Activated CD8-positive, alpha-beta T cell treated with anti-CD3 and anti-CD28 coated beads for 36 hours (primary cell): ENCODE measurements around the gene SH3TC2. TPM values are rescaled to one million over a fixed set of nuclear protein-coding genes. Genes with fewer than 3 reads are reported as not detected.

Experiments
- ATAC-seq: fragments of 200-7000 bp; cut with Tn5 transposase; one replicate; pipeline ENCODE4 v1.10.0; 2021; ENCODE audit warnings: mild to moderate bottlenecking, moderate library complexity
- CTCF ChIA-PET: fragments of 350-600 bp; sonication (Branson Sonifier 250); formaldehyde crosslinking; loops from one replicate; lab custom pipeline; 2021; ENCODE audit warnings: antibody characterized with exemption; lab: Charles Lee
- POLR2A ChIA-PET: fragments of 350-600 bp; sonication (Branson Sonifier 250); formaldehyde crosslinking; loops from one replicate; lab custom pipeline; 2021; ENCODE audit warnings: antibody characterized with exemption; lab: Charles Lee
- DNase-seq: peaks from one replicate; pipeline ENCODE4 v3.0.0-alpha.2; 2020
- H3K27ac Mint-ChIP-seq: one replicate; pipeline ENCODE4 v1.8.0; 2021; ENCODE audit warnings: mild to moderate bottlenecking, mixed read lengths
- H3K27me3 Mint-ChIP-seq: one replicate; pipeline ENCODE4 v1.8.0; 2021; ENCODE audit warnings: mixed read lengths
- H3K36me3 Mint-ChIP-seq: one replicate; pipeline ENCODE4 v1.8.0; 2021; ENCODE audit warnings: low read depth, mixed read lengths
- H3K4me1 Mint-ChIP-seq: one replicate; pipeline ENCODE4 v1.8.0; 2021; ENCODE audit warnings: low read depth, mixed read lengths
- H3K4me3 Mint-ChIP-seq: one replicate; pipeline ENCODE4 v1.8.0; 2021; ENCODE audit warnings: mild to moderate bottlenecking, moderate library complexity, mixed read lengths
- H3K9me3 Mint-ChIP-seq: one replicate; pipeline ENCODE4 v1.8.0; 2021; ENCODE audit warnings: mixed read lengths
- intact Hi-C: fragments of 100-400 bp; cut with micrococcal nuclease; formaldehyde crosslinking; loops from one replicate; pipeline ENCODE4 v1.10.0; 2022
- total RNA-seq, 2 experiments: library from RNA; stranded (reverse); gene quantifications; one replicate each; pipeline ENCODE4 v1.2.3, GENCODE V29; 2021
- TF ChIP-seq, protein P1 (sequence below): fragments of 200-600 bp; IDR thresholded peaks from one replicate; pipeline ENCODE4 v1.8.0; 2022; ENCODE audit warnings: antibody characterized with exemption, mild to moderate bottlenecking

The SH3TC2 gene
- not detected for total RNA-seq

DNA sequence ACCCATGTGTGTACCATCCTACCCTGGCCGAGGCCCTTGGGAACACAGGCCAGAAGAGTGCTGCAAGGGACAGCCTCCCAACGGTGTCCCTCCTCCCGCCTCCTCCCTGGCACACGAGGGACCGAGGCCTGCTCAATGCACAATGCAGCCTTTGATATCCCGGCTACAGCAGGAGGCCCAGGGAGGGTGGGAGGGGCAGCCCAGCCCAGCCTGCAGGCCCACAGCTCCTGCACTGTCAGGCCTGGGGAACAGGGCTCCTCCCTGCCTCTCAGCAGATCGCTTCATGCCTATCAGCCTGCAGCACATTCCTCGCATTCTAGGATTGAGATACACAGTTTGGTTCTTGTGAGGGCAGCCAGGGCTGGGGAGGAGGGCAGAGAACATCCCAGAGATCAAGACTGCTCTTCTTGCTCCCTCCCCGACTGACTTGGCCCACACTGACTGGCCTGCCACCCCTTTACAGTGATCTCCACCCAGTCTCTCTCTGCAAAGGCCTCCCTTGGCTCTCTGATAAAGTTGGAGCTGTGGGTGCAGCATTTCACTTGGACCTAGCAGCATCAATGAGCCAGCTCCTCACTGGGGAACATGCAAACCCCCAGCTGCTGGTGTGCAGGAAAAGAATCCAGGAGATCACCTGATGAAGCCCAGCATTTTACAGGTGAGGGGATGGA is at the start of gene SH3TC2:
Gene SH3TC2 (minus strand): TSS at position 46 of the 671 bp plus-strand sequence. CDS start 40 bp downstream, at position 6.
- intact Hi-C loops: no loop called here
- TF ChIP-seq, protein P1, sequence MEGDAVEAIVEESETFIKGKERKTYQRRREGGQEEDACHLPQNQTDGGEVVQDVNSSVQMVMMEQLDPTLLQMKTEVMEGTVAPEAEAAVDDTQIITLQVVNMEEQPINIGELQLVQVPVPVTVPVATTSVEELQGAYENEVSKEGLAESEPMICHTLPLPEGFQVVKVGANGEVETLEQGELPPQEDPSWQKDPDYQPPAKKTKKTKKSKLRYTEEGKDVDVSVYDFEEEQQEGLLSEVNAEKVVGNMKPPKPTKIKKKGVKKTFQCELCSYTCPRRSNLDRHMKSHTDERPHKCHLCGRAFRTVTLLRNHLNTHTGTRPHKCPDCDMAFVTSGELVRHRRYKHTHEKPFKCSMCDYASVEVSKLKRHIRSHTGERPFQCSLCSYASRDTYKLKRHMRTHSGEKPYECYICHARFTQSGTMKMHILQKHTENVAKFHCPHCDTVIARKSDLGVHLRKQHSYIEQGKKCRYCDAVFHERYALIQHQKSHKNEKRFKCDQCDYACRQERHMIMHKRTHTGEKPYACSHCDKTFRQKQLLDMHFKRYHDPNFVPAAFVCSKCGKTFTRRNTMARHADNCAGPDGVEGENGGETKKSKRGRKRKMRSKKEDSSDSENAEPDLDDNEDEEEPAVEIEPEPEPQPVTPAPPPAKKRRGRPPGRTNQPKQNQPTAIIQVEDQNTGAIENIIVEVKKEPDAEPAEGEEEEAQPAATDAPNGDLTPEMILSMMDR: no peak
- POLR2A ChIA-PET: no interaction called here
- DNase-seq (no peak), ATAC-seq (no peak)
- H3K4me1 Mint-ChIP-seq: no peaks in the 10 kb centered on the region
- no peak within 1 kb of the TSS for H3K27ac Mint-ChIP-seq
- H3K27me3 Mint-ChIP-seq: peaks cover 12% of the 10 kb centered on the region
- peaks cover 5% of the 10 kb centered on the region for H3K9me3 Mint-ChIP-seq
- CTCF ChIA-PET: interaction anchor here (1.4 kb wide), 1 partner anchor 27 kb away, joined by 3 read pairs; no protein-coding TSS in a partner anchor
- H3K4me3 Mint-ChIP-seq: no peak within 1 kb of the TSS
- H3K36me3 Mint-ChIP-seq: no peaks in the 10 kb centered on the region

DNA sequence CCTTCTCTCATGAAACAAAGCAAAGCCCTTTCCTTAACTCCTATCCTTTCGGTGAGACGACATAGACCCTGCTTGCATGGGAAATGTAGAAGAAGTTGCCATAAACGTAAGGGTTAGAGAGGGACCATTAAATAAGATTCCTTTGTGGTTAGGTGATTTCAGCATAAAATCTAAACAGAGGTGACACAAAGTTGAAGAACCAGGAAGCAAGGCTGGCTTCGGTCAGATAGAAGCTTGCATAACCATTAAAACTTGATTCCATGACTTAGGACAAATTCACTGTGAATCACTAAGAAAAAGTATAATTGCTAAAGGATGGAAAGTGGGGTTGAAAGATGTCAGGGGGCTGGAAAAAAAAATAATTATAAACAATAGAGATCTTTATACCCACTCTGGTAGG is 47.5 kb upstream of the SH3TC2 start:
- H3K4me3 Mint-ChIP-seq: no peak overlapping the region
- DNase-seq (no peak), ATAC-seq (no peak)
- no peaks in the 10 kb centered on the region for H3K36me3 Mint-ChIP-seq
- TF ChIP-seq, protein P1: no peak
- POLR2A ChIA-PET: no interaction called here
- H3K4me1 Mint-ChIP-seq: no peaks in the 10 kb centered on the region
- H3K27ac Mint-ChIP-seq: no peak overlapping the region
- H3K27me3 Mint-ChIP-seq: peaks cover 9% of the 10 kb centered on the region
- H3K9me3 Mint-ChIP-seq: no peaks in the 10 kb centered on the region
- CTCF ChIA-PET: interaction anchor here (1.2 kb wide), 1 partner anchor 379 kb away, joined by 4 read pairs; no protein-coding TSS in a partner anchor
- intact Hi-C loops: loop anchor here (2.0 kb wide), 1 partner anchor 14 kb away; no protein-coding TSS in a partner anchor

DNA sequence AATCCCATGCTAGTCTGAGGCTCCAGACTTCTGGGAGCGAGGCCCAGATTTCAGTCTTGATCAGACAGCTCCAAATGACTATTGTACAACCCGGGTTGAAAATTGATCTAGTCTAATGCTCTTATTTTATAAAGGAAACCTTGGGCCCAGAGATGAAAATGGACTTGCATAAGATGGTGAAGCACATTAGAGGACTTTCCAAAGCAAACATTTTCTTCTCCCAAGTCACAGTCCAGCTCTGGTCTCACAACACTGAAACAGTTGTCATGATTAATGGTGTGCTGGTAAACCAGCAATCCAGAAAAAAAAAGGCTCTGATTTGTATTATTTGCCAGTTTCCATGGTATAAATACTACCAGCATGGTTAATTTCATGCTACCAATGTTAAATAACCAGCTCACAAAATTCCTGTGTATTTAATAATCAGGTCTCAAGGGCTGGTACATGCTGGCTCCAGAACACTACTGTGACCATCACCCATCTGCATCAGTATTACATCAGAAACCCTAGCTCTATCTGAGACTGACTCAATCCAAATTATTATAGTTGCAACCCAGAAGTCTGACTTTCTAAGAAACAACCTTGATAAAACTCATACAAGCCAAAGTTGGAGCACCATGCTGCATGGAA is 45.9 kb upstream of the SH3TC2 start:
- Mint-ChIP-seq H3K27ac (no peak overlapping the region), H3K9me3 (no peaks in the 10 kb centered on the region), H3K4me1 (no peaks in the 10 kb centered on the region), H3K27me3 (peaks cover 3% of the 10 kb centered on the region), H3K36me3 (no peaks in the 10 kb centered on the region), H3K4me3 (no peak overlapping the region)
- intact Hi-C loops: no loop called here
- no peak for DNase-seq
- CTCF ChIA-PET: interaction anchor here (1.4 kb wide), 1 partner anchor 367 kb away, joined by 3 read pairs; no protein-coding TSS in a partner anchor
- TF ChIP-seq, protein P1: no peak
- POLR2A ChIA-PET: interaction anchor here (1.1 kb wide), 1 partner anchor 9 kb away, joined by 3 read pairs; no protein-coding TSS in a partner anchor
- ATAC-seq: no peak

DNA sequence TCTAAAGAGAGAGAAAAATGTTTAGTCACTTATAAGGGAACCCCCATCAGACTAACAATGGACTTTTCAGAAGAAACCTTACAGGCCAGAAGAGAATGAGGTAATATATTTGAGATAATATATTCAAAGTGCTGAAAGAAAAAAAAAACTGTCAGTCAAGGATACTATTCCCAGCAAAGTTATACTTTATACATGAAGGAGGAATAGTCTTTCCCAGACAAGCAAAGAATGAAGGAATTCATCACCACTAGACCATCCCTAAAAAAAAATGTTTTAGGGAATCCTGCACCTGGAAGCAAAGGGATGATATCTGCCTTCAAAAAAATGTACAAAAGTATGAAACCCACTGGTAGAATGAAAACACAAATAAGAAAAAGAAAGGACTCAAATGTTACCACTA is 37.5 kb upstream of the SH3TC2 start:
- TF ChIP-seq, protein P1: no peak
- Mint-ChIP-seq H3K4me3 (no peak overlapping the region), H3K9me3 (peaks cover 27% of the 10 kb centered on the region), H3K4me1 (no peaks in the 10 kb centered on the region), H3K27me3 (peaks cover 4% of the 10 kb centered on the region), H3K36me3 (no peaks in the 10 kb centered on the region), H3K27ac (no peak overlapping the region)
- intact Hi-C loops: no loop called here
- ATAC-seq (no peak), DNase-seq (no peak)
- ChIA-PET CTCF (interaction anchor here (1.6 kb wide), 1 partner anchor 15 kb away, joined by 6 read pairs; no protein-coding TSS in a partner anchor), POLR2A (no interaction called here)

DNA sequence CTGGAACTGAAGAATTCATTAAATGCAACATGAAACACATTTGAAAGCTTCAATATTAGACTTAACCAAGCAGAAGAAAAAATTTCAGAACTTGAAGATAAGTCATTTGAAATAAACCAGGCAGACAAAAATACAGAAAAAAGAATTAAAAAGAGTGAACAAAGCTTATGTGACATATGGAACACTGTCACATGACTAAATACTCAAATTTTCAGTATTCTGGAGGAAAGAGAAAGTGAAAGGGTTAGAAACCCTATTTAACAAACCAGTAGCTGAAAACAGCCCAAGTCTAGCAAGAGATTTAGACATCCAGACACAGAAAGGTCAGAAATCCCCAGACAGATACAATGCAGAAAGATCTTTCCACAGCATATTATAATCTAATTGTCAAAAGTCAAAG is 37.1 kb upstream of the SH3TC2 start:
- CTCF ChIA-PET: no interaction called here

More for the DNA sequence above, 37.1 kb upstream of the SH3TC2 start:
- Mint-ChIP-seq H3K36me3 (no peaks in the 10 kb centered on the region), H3K27me3 (peaks cover 4% of the 10 kb centered on the region), H3K27ac (no peak overlapping the region), H3K4me3 (no peak overlapping the region), H3K9me3 (peaks cover 28% of the 10 kb centered on the region), H3K4me1 (no peaks in the 10 kb centered on the region)
- POLR2A ChIA-PET: no interaction called here
- DNase-seq: no peak
- TF ChIP-seq, protein P1: no peak
- no peak for ATAC-seq
- intact Hi-C loops: no loop called here
